GM19468 (cell line): ENCODE data around the gene BACE1-AS.
A peak's percentile ranks its signal among the peaks of the same experiment; 100 is the strongest.

Experiments used
- ATAC-seq: cut with Tn5 transposase; IDR thresholded peaks from one replicate; pipeline ENCODE4 v1.9.1; 2021; ENCODE audit warnings: mild to moderate bottlenecking, moderate library complexity, moderate number of reproducible peaks; ENCODE audit not compliant: unreplicated experiment; ENCODE audit errors: extremely low read depth

BACE1-AS gene

GRCh38 chr11:117287668-117288067 lies 3.5 kb upstream of the BACE1-AS start:
- no peak for ATAC-seq

DNA sequence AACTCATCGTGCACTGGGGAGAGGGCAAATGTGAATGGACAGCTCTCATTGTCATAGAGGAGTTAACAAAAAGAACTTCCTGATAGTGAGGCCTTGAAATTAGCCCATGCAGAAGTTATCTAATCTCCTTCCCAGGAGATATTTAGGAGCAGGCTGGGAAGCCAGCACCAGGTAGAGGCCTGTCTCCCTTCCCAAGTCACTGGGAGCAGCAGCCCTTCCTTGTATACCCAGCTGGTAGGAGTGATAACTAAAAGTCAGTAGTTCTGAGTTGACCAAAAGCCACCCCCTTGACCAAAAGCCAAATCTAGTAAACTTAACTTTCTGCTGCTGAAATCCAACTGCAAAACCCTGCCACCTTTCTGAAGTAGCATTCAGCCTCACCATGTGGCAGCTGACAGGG lies 1.4 kb upstream of the BACE1-AS start:
- ATAC-seq: no peak

DNA sequence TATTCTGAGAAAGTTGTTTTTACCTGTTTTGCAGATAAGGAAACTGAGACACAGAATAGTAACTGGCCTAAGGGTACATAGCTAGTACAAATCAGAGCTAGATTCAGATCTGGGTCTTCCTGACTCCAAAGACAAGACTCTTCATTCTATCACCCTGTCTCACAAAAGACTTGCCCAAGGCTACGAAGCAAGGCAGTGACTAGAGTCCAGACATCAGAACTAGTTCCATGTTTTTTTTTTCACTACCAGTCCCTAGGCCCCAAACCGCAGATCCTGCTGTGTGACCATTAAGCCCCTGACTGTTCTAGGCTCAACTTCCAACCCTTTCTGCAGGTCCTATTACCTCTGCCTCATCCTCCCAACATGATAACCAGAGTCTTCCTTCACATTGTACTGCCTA lies 1.5 kb downstream of the BACE1-AS start:
- ATAC-seq: no peak

- ATAC-seq: no peak
Measured at GRCh38 chr11:117295438-117296137, 4.4 kb downstream of the BACE1-AS start.

DNA sequence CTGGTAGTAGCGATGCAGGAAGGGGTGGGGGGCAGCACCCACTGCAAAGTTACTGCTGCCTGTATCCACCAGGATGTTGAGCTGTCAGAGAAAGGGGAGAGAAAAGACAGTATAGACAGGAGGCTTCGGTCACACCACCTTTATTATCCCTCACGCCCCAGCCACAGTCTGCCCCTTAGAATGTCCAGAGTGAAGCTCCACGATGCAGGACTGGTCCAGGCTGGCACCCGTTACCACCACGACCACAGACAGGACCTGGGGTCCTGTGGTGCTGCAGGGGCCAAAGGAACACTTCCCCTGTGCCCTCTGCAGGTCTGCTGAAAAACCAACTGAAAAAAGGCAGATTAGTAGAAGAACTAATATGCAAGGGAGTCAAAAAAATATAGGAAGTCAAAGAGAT lies 5.7 kb downstream of the BACE1-AS start:
- no peak for ATAC-seq

GRCh38 chr11:117298195-117298594 lies 7.0 kb downstream of the BACE1-AS start:
- ATAC-seq: no peak

GRCh38 chr11:117299351-117300282 lies 8.5 kb downstream of the BACE1-AS start:
- ATAC-seq: no peak

GRCh38 chr11:117300283-117300663 lies 9.1 kb downstream of the BACE1-AS start:
- no peak for ATAC-seq

DNA sequence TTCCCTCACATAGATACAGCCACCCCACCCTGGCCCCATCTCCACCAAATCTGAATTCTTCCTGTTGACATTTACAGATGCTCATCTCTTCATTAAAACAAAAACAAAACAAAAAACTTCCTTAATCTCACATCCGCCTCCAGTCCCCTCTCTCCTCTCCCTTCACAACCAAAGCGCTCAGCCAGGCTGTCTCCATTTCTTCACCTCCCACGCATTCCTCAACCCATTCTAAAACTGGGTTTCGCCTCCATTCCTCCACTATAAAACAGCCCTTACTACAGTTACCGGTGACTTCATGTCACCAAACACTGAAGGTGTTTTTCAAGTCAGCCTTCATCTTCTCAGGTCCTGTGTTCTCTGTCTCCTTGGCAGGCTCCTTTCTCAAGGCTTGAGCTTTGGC lies 9.6 kb downstream of the BACE1-AS start:
- ATAC-seq: no peak

GRCh38 chr11:117302228-117302627 lies 11.1 kb downstream of the BACE1-AS start:
- peak; percentile 17 for ATAC-seq

GRCh38 chr11:117303101-117303500 lies 12.0 kb downstream of the BACE1-AS start:
- no peak for ATAC-seq

GRCh38 chr11:117303646-117304315 lies 12.6 kb downstream of the BACE1-AS start:
- ATAC-seq: no peak

DNA sequence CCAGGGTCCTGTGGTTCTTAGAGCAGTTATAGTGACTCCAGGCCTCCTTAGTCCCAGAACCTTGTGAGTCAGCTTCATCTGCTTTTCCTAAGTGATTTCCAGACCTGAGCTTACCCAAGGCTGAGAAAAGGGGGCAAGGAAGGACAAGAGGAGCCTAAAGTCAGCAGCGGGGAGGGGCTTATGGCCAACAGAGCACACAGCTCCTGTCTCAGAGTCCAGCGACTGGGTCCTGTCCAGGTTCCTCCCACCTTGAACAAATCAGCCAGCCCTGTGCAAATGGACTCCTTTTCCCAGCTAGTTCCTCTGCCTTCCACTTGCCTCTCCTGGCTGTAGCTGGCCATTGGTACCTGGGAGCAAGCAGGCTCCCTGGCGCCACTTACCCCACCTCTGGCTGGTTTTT lies 14.0 kb downstream of the BACE1-AS start:
- ATAC-seq: no peak

GRCh38 chr11:117309310-117309709 lies 18.2 kb downstream of the BACE1-AS start:
- ATAC-seq: no peak

- no peak for ATAC-seq
Measured at GRCh38 chr11:117313091-117313490, 21.9 kb downstream of the BACE1-AS start.

DNA sequence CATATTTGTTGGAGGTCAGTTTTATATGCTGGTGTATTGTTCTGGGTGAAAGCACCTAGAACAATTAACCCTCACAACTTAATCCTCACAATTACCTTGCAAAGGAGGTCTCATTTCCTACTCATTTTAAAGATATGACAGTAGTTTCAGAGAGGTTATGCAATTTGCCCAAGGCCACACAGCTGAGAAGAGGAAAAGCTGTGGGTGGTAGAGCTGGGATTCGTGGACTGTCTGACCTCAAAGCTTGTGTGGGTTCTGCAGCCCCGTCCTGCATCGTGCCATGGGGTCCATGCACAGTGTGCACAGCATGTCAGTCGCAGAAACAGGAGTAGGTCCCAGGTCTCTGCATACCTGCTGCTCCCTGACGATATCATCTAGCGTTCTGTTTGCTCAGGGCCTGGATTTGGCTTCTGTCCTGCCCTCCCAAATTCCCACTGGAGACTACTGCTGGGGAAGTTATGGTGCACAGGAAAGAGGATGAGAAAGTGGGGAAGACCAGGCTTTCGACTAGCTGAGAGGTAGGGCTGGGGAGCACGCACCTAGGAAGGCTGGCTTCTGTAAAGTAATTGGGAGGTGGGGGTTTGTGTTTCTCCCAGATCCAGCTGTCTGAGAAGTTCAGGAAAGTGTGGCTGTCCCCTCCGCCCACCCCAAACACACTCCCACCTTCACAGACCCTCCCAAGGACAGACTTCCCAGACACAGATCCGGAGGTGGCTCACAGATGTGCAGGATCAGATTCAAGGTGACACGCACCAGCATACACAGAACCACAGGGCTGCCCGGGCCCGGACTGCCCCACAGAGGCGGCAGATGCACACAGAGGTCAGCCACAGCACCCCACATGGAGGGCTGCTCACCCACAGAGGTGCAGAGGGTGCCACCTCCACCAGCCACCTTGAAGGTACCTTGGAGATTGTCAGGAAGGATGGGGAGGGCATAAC lies 23.0 kb downstream of the BACE1-AS start:
- ATAC-seq: no peak

DNA sequence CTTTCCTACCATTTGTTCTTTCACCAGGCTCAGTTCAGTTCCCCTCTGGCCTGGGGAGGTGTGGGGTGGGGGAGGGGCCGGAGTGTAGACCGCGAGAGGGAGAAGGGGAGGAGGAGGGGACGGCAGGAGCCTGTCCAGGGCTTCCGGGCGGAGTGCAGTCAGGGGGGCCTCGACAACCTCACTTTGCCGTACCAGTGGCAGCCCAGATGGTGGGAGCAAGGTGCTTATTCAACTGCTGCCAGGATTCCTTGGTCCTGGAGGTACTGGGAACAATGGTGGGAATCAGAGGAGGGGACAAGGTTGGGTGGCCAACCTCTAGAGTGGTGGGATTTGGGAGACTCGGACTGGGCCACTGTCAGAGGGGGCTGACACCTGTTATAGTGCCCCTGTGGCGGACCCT lies 23.7 kb downstream of the BACE1-AS start:
- ATAC-seq: no peak

GRCh38 chr11:117315285-117316196 lies 24.4 kb downstream of the BACE1-AS start:
- ATAC-seq: no peak
